Lung (tissue), 12 donors: Measurements from ENCODE around the gene IFNL3. TPM values are rescaled to one million over a fixed set of nuclear protein-coding genes. Genes with fewer than 3 reads are reported as not detected.

Experiments
- ATAC-seq: fragments of 200-7000 bp; cut with Tn5 transposase; one replicate; pipeline ENCODE4 v1.9.1; 2020; ENCODE audit warnings: moderate number of reproducible peaks; ENCODE audit not compliant: insufficient read depth, low FRiP score
- DNase-seq, 3 donors: peaks; one replicate each; pipeline ENCODE4 v3.0.0-alpha.2; 2013 to 2017
- H3K27ac ChIP-seq, 2 donors: one replicate each; pipeline ENCODE4 v1.5.1; 2013; ENCODE audit warnings: mild to moderate bottlenecking in 2 of 2, moderate library complexity in 2 of 2, control low read depth in 1 of 2, inconsistent platforms in 1 of 2, low read depth in 1 of 2, low read length in 1 of 2
- H3K27me3 ChIP-seq, 3 donors: one replicate each; pipeline ENCODE4 v1.5.1; 2013; ENCODE audit warnings: low read length in 2 of 3; ENCODE audit not compliant: control insufficient read depth in 3 of 3, insufficient read depth in 3 of 3
- H3K36me3 ChIP-seq, 4 donors: one replicate each; pipeline ENCODE4 v1.5.1; 2013; ENCODE audit warnings: low read length in 4 of 4, mild to moderate bottlenecking in 1 of 4, moderate library complexity in 1 of 4; ENCODE audit not compliant: control insufficient read depth in 4 of 4, insufficient read depth in 4 of 4
- H3K4me1 ChIP-seq, 5 donors: one replicate each; pipeline ENCODE4 v1.5.1; 2013; ENCODE audit warnings: low read length in 5 of 5, mild to moderate bottlenecking in 2 of 5, moderate library complexity in 1 of 5; ENCODE audit not compliant: control insufficient read depth in 5 of 5, insufficient read depth in 5 of 5
- H3K4me3 ChIP-seq: one replicate; pipeline ENCODE4 v1.5.1; 2013; ENCODE audit warnings: mild to moderate bottlenecking, control low read depth, moderate library complexity
- H3K9ac ChIP-seq, 2 donors: one replicate each; pipeline ENCODE4 v1.5.1; 2013; ENCODE audit warnings: low read length in 2 of 2, control low read depth in 1 of 2; ENCODE audit not compliant: insufficient read depth in 1 of 2
- H3K9me3 ChIP-seq, 4 donors: one replicate each; pipeline ENCODE4 v1.5.1; 2013; ENCODE audit warnings: low read length in 3 of 4, mild to moderate bottlenecking in 1 of 4, moderate library complexity in 1 of 4; ENCODE audit not compliant: control insufficient read depth in 4 of 4, insufficient read depth in 3 of 4
- CTCF ChIP-seq: IDR thresholded peaks from 2 replicates; pipeline ENCODE4 v1.5.1; 2012; ENCODE audit warnings: mild to moderate bottlenecking; ENCODE audit errors: control extremely low read depth, extremely low read depth
- WGBS, 2 donors: extraction: QIAGEN DNeasy Blood & Tissue Kit; methylation state at CpG; one replicate each; pipeline ENCODE4 v1.1.7; 2013; 5-methylcytosine and 5-hydroxymethylcytosine counted together
- polyA plus RNA-seq, 2 donors: library from polyadenylated mRNA; stranded (reverse); fragments of 200-250 nt; gene quantifications; one replicate each; pipeline ENCODE4 v1.2.1, GENCODE V29; 2013
- total RNA-seq, 2 donors: library from RNA; depleted of rRNA in 1 of 2; stranded (reverse); fragments of >200 nt in 1 of 2; gene quantifications; one replicate each; pipeline ENCODE4 v1.2.1, GENCODE V29; 2014 to 2021
- donor health status: control.
- donor health status: control.
- donor health status: Bipolar disorder and iron deficiency.
- donor health status: healthy.
- donor health status: DM: yes; HTN: yes; CAD: no.

IFNL3 gene
- total and polyA plus RNA-seq, 4 donors, result not detected

- Histone ChIP-seq H3K27ac (no peak overlapping the region), H3K36me3 (no peaks in the 10 kb centered on the region), H3K4me3 (no peak overlapping the region), H3K27me3 (peaks cover 0 to 5% (median 0%) of the 10 kb centered on the region in 3 donors), H3K4me1 (peaks cover 0 to 1% (median 0%) of the 10 kb centered on the region in 5 donors), H3K9me3 (peaks cover 0 to 2% (median 0%) of the 10 kb centered on the region in 4 donors), H3K9ac (no peak overlapping the region)
- ATAC-seq (peak; percentile 66), DNase-seq (peak in 2 of 3 donors; percentile 1 to 29)
- 35 to 38% methylated on average over 22 of the region's 22 CpGs for WGBS, 2 donors
- TF ChIP-seq CTCF, result no peak
These were observed 7.3 kb downstream of the IFNL3 start for GRCh38 chr19:39237200-39238184.

GRCh38 chr19:39236527-39236926, 8.3 kb downstream of the IFNL3 start:
- WGBS, 2 donors, result 71 to 80% methylated on average over 9 to 12 of the region's 12 CpGs
- TF ChIP-seq CTCF, result no peak

GRCh38 chr19:39232708-39233107, 12.1 kb downstream of the IFNL3 start:
- no peak for DNase-seq
- Histone ChIP-seq H3K27ac (no peak overlapping the region), H3K9ac (no peak overlapping the region), H3K4me1 (no peaks in the 10 kb centered on the region), H3K27me3 (peaks cover 0 to 5% (median 2%) of the 10 kb centered on the region in 3 donors), H3K36me3 (no peaks in the 10 kb centered on the region), H3K4me3 (no peak overlapping the region), H3K9me3 (peaks cover 0 to 3% (median 0%) of the 10 kb centered on the region in 4 donors)
- no peak for ATAC-seq
- TF ChIP-seq CTCF, result no peak
- WGBS, 2 donors, result 87 to 94% methylated on average over 5 of the region's 5 CpGs

More at GRCh38 chr19:39236527-39236926, 8.3 kb downstream of the IFNL3 start:
- Histone ChIP-seq H3K27ac (no peak overlapping the region), H3K27me3 (peaks cover 0 to 5% (median 0%) of the 10 kb centered on the region in 3 donors), H3K4me1 (peaks cover 0 to 1% (median 0%) of the 10 kb centered on the region in 5 donors), H3K9me3 (peaks cover 0 to 2% (median 0%) of the 10 kb centered on the region in 4 donors), H3K36me3 (no peaks in the 10 kb centered on the region), H3K9ac (no peak overlapping the region), H3K4me3 (no peak overlapping the region)
- DNase-seq (no peak), ATAC-seq (no peak)
